Ovary (tissue), 3 donors: ENCODE data around the gene SAMD4A.

ENCODE experiments used
- EP300 ChIP-seq: sonication (generic); formaldehyde crosslinking; IDR thresholded peaks from one replicate; pipeline ENCODE4 v1.6.1; 2017; ENCODE audit warnings: antibody characterized with exemption
- TF ChIP-seq, protein P1 (sequence below), 3 donors: fragments of 450-650 bp in 2 of 3; fragments of 200-600 bp in 1 of 3; IDR thresholded peaks; one replicate each; pipeline versions ENCODE4 v1.5.1 to v1.8.0; 2016 to 2022; ENCODE audit warnings: antibody characterized with exemption in 3 of 3, mild to moderate bottlenecking in 1 of 3
- donor health status: DM: no; HTN: no; CAD: no.

- TF ChIP-seq, protein P1, sequence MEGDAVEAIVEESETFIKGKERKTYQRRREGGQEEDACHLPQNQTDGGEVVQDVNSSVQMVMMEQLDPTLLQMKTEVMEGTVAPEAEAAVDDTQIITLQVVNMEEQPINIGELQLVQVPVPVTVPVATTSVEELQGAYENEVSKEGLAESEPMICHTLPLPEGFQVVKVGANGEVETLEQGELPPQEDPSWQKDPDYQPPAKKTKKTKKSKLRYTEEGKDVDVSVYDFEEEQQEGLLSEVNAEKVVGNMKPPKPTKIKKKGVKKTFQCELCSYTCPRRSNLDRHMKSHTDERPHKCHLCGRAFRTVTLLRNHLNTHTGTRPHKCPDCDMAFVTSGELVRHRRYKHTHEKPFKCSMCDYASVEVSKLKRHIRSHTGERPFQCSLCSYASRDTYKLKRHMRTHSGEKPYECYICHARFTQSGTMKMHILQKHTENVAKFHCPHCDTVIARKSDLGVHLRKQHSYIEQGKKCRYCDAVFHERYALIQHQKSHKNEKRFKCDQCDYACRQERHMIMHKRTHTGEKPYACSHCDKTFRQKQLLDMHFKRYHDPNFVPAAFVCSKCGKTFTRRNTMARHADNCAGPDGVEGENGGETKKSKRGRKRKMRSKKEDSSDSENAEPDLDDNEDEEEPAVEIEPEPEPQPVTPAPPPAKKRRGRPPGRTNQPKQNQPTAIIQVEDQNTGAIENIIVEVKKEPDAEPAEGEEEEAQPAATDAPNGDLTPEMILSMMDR (IDR thresholded peaks at IDR 0.05): no peak
- TF ChIP-seq EP300: no peak
Observed at GRCh38 chr14:54730156-54730961, 163.4 kb downstream of the SAMD4A start.
